Stimulated activated CD4-positive, alpha-beta T cell treated with anti-CD3 and anti-CD28 coated beads, TNF-alpha, amount 100 ng/mL, for 1 hour (primary cell): ENCODE data around the gene TPBGL.
"Not testable (repeated sequence)": the region's sequence is repeated elsewhere in the genome, so short reads cannot be mapped to it uniquely, and the experiment has no call there.

ENCODE experiments used
- DNase-seq, 3 donors: peaks; one replicate each; pipeline ENCODE4 v3.0.0-alpha.2; 2020; ENCODE audit warnings: low read depth in 3 of 3, low spot score in 1 of 3

The TPBGL gene

DNA sequence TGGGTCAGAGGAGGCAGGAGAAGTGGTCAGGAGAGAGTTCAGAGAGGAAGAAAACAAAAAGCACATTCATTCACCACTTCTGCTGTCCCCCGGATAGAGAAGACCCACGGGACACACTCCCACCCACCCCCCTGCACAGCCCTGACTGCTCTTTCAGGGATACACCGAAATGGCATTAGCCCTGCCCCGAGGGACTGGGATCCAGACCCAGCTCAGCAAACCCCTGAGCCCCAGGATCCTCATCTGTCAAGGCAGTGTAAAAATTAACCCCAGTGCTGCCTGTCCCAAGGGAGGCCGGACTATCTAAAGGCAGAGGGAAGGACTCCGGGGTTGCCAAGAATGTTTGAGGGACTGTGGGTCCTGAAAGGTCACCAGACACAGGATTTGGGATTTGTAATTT is 31.2 kb downstream of the TPBGL start:
- no peak for DNase-seq

DNA sequence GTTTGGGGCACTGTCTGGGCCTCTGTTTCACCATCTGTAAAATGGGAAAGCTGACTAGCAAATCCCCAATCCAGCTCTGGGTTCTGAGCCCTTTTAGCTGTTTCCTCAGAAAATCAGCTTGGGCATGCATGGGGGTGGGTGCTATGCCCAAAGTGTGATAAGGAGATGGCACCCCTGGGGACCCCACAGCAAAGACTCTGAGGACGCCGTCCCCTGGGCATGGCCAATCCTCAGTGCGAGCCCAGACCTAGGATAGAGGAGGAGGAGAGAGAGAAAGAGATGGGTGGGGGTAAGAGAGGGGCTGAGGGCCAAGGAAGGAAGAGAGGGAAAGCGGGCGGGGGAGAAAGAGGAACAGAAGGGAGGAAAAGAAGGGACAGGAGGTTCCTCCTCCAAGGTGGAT is 31.8 kb downstream of the TPBGL start:
- DNase-seq: no peak

DNA sequence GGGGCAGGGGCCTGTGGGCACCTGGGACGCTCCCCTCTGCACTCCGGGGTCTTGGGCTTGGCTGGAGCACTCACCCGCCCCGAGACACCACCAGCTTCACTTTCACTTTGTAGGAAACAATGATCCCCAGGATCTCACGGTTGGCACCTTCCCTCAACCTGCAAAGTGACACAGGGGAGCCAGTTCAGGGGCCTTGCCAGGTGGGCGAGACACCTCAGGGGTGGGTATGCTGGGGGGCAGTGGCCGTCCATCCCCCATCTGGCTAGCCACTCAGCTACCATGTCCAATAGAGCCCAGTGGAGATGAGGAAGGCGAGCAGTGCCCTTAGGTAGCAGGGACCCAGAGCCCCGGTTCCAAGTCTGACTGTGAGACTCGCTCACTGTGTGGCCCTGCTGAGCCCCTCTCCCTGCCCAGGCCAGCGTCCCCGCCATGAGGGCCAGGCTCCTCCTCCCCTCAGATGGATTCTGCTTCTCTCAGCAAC is 32.3 kb downstream of the TPBGL start:
- no peak for DNase-seq

DNA sequence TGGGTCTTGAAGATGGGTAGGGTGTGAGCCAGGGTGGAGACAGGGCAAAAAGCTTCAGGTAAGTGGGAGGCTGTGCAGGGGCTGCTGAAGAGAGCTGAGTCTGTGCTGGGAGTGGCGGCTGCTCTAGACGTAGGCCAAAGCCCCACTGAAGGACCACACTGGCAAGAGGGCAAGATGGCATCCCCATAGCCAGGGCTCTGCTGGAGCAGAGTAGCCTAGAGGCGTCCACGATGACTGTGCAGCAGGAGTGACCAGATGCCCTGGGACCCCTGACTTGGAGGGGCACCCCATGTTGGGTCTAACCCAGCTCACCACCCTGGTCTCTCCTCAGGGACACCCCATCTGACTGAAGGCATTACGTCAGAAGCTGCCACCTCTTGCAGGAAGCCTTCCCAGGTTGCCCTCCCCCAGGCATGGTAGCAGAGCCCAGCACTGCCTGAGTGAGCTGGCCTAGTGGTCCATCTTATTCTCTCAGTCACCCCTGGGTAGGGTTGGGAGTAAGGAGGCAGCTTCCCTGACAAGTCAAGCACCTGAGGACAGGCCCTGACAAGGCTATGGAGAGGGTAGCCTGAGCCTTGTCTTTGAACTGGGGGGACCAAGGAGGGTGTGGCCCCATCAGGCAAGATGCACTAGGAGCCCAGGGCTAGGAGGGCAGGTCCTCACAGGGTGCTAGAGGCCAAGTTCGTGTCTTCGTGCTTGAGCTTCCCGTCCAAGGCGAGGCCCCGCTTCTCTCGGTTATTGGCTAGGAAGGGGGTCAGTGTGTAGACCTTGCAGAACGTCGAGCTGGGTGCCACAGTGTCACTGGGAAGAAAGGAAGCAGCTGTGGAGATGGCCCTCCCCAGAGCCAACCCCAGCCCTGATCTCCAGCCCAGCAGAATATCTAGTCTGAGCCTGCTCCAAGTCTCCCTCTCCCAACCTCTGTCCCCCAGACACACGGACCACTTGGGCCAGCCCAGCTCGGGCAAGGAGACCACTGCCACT is 33.1 kb downstream of the TPBGL start:
- DNase-seq: no peak

DNA sequence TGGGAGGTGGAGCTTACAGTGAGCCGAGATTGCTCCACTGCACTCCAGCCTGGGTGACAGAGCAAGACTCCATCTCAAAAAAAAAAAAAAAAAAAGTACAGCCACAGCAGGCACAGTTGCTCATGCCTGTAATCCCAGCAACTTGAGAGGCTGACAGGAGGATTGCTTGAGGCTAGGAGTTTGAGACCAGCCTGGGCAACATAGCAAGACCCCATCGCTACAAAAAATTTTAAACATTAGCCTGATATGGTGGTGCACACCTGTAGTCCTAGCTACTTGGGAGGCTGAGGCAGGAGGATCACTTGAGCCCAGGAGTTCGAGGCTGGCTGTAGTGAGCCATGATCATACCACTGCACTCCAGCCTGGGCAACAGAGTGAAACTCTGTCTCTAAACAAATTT is 34.1 kb downstream of the TPBGL start:
- DNase-seq: not testable (repeated sequence)

DNA sequence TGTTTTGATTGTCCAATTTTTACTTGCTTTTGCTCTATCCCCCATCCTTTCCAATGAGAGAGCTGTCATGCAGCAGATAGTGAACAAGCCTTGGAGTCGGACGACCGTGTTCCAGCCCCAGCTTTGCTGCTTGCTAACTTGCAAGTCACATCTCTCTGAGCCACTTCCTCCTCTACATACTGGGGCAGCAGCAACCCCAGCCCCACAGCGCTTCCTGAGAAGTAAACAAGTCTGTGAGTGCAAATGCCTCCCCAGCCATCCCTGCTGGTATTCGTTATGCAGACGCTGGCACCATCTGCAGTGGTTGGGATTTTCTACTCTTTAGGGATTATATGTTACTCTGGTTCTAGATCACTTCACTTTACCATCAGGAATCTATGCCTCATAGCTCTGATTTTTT is 35.0 kb downstream of the TPBGL start:
- peak; percentile 31 to 58 (median 56) for DNase-seq

DNA sequence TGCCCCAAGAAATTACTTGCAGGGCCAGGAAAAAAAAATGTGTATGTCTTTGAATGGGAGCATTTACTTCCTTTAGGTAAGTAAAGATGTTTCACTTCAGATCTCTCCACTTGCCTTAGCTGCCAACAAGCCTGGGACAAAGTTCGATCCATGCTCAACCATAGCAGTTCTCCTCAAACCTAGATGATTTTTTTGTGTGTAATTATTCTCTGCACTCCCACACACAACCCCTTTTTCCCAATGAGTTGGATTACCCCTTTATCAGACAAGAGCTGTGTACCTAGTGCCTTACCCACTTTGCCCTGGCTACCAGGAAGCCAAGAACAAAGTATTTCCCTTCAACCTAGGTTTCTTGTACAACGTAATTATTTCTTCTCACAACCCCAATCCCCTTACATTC is 35.6 kb downstream of the TPBGL start:
- DNase-seq: no peak

DNA sequence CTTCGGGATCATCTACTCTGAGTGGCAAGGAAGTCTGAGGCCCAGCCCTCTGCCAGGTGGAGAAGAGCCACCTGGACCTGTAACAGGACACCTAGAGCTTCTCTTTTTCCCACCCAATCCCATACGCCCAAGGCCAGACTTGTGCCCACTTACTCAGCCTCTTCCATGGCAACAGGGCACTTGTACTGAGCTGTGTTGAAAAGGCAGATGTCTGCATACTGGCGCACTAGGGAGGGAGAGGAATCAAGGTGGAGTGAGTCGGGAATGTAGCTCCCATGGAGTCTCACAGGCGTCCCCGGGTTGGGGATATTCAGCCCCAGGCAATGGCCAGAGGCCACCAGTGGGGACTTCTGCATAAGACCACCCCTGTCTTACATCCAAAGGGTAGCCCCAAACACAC is 36.1 kb downstream of the TPBGL start:
- no peak for DNase-seq

DNA sequence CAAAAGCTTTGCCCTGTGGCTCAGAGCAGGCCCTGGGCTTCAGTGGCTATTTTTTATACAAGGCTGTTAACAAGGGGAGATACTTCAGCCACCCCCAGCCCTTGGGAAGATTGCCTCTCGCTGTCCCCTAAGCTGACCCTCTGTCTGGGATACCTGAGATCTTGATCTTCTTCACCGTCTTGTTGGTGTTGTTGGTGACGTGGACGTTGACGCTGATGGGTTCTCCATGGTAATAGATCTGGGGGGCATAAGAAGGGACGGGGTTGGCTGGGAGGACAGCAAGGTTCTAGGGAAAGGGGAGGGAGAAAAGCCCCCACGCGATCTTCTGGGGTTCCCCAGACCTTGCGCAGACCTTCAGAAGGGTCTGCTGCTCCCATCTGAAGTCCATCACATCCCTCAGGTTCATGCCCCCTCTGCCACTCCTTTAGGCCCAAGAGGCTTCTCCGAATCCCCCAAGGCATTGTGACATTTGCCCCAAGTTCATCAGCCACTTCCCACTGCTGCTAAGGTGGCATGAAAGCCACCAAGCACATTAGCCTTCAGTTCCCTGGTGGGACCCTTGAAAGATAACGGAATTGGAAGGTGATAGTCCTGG is 36.7 kb downstream of the TPBGL start:
- DNase-seq: no peak

DNA sequence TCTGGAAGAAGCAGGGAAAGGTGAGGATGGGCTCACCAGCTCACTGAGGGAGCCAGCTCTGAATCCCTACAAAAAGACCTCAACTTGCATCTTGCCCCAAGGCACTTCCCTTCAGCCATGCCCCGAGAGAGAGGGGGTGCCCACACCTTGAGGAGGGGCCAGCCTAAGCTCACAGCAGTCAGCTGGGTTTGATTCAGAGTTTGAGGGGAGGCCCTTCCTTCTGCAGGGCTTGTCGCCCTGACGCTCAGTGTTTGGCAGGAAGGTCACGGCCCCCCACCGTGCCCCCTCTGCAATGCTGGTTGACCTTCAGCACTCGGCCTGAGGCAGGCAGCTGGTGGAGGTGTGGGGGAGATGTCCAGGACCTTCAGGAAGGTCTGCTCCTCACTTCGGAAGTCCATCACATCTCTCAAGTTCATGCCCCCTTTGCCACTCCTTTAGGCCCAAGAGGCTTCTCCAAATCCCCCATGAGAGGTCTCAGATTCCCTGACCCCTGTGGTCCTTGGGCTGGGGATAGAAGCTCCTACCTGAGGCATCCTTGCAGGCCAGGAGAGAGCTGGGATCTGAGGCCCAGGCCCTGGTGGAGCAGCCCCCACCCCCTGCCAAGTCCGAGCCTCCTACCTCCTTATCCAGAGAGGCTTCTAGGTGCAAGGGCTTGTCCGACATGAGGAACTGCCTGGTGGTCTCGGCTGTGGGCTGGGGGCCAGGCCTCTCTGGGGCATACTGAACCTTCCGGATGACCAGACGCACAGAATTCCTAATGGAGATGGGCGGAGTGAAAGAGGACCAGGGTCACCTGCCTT is 37.6 kb downstream of the TPBGL start:
- no peak for DNase-seq

DNA sequence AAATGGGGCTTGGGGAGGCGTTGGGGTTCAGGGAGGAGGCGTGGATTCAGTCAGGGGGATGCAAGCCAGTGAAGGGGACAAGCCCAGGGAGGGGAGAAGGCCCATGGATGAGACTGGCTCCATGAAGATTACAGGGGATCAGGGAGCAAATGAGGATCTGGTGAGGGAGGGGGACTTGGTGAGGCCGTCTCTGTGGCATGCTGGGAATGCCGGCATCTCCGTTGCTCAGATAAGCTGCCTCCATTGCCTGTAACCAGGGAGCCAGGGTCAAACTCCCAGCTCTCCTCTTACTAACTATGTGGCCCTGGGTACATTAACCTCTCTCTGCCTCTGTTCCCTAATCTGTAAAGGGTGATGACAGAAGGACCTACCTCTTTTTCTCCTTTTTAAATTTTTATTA is 38.7 kb downstream of the TPBGL start:
- DNase-seq: no peak

DNA sequence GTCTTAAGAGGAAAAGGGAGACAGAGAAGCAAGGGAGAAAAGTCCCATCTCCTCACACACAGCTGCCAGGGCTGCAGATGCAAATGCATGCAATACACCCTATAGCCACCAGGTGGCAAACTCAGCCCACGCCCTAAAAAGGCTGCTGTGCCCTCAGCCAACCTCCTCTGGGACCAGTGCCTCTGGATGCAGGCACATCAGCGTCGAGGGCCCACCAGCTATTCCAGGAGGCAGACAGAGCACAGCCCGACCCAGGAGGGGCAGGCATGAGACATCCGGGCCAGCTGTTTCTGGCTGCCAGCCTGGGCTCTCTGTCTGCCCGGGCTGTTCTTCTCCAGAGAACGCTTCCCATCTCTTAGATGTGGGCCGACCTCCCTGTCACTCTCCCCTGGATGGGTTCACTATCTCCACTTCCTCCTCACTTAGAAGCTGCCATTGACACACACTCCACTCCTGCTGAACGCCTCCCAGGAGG is 39.7 kb downstream of the TPBGL start:
- DNase-seq: peak; percentile 35 to 59 (median 58)

DNA sequence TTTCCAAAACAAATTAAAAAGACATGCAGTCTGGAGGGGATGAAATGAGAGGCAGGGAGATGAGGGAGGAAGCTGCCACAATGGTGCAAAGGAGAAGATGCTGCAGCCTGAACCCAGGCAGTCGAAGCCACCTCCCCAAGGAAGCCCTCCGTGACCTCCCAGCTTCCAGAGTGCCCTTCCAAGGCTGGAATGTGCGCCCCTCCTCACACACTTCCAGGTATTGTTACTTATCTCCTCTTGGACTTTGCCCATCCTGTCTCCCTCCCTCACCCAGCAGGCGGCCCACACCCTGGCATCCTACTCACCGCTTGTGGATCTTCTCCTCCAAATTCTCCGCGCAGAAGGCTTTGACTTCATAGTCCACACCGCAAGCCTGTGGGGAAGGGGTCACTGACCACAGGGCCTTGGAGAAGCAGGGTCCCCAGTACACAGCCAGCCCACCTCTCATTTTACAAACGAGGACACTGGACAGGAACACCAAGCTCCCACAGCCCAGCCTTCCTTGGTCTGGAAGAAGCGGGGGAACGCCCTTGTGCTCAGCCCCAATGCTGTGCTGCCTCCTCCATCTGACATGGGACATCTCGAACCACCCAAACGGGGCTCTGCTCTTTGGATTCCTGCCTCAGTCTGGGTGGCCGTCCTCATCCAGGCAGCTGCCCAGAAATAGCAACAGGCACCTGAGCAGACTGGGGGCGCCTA is 40.3 kb downstream of the TPBGL start:
- DNase-seq: no peak

DNA sequence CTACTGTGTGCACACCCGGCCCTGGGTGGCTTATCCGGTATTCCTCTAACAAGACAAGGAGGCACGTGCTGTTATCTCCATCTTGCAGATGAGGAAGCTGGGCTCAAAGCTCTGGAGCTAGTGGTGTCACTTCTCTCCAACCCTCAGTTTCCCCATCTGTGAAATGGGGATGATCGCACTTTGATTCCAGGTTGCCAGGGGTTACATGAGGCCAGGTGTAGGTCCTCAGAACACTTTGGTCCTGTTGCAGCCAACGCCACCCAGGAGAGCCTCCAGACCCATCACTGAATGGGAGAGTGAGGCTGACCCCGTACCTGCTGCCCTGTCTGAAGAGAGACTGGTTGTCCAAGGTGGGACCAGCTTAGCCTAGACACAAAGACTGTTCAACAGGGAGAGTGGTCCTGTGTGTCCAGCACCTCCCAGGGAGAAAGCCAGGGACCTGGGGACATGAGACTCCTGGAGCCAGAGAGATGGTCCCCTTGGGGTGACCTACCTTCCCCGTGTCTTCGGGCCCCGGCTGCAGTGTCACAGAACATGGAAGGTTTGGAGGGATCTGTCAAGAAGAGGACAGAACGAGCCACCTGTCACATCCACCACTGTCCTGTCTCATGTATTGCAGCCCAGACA is 41.0 kb downstream of the TPBGL start:
- DNase-seq: no peak

DNA sequence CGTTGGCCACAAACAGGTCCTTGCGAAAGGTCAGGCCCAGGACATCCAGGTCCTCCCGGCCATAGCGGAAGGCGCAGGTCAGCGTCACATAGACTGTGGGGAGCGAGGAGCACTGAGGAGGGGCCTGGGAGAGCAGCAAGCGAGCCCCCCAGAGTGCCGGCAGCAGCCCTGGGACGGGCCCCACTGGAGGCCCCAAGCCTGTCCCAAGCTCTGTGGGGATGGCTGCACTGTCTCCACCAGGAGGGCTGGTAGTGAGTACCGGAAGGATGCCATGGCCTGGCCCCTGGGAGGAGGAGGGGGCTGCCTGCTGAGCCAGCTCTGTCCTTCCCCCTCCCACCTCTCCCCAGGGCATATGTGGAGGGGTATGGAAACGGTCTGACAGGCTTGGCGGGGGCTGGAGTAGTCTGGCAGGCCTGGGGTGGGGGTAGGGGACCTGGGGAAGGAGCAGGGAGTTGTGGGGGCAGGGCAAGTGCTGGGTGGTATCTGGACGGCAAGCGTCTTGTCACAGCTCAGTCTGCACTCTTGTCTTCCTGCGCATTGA is 42.9 kb downstream of the TPBGL start:
- DNase-seq: no peak

DNA sequence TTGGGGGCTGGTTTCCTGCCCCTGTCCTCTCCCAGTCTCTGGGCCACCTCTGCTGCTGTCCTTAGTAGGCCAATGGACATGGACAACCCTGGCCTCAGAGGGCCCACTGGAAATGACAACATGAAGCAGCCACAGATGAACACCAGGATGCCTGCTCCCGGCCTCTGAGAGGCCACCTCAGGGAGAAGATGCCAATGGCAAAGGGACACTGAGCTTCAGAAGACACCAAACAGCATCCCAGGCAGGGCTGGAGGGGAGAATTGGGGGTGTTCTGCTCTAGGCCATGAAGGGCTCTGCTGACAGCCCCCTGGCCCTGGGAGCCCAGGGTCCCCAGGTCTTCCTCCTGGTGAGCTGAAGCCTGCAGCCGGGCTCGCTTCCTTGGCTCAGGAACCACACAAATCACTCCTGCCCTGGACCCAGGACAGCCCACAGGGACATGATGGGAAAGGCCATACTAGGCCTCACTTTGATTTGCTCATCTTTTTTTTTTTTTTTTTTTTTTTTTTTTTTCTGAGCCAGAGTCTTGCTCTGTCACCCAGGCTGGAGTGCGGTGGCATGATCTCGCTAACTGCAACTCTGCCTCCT is 45.3 kb downstream of the TPBGL start:
- no peak for DNase-seq

DNA sequence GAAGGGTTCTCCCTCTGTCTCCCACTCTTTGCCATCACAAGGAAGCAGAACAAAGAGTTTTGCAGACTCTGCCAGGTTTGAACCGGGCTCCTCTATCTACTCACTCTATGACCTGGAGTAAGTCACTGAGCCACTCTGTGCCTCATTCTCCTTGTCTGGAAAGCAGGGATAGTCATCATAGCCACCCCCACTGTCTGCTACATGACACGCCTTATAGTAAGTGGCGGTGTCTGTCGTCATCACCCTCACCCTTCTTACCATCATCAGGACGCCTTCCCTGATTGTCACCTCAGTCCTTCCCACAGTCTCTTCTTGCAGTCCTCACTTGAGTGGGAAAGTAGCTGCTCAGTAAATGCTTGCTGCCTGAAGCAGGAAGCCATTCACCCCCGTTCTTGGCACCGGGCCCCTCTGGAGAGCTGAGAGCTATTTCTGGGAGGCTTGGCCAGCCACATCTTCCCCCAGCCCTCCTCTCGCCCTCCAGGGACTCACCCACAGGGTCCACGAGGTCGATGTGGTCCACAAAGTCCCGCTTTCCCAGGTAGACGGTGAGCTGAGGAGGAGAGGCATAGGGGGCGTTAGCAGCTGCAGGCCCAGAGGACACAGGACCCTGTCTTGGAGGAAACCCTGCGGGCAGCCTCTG is 46.4 kb downstream of the TPBGL start:
- no peak for DNase-seq

DNA sequence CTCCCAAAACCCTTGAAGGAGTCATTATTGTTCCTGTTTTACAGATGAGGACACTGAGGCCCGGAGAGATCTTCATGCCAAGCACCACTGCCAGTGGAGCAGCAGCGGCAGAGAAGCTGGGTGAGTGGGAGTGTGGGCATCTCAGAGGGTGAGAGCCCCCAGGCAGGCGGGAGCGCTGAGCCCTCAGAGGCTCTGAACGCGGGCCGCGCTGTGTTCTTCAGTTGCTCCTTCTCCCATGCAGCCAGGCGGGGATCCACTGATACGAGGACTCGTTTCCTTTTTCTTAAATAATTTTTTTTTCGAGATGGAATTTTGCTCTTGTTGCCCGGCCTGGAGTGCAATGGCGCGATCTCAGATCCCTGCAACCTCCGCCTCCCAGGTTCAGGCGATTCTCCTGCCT is 47.0 kb downstream of the TPBGL start:
- DNase-seq: no peak

DNA sequence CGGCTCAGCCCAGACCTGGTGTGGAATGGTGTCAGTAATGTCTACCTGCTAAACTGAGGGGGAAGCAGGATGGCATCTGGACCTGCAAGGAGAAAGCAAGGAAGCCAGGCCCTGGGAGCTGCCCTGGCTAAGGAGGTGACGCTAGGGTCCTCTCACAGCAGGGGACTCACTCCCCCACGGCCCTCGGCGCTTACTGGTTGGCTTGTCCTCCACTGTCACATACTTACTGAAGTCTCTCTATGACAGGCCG is 48.9 kb downstream of the TPBGL start:
- DNase-seq: no peak

DNA sequence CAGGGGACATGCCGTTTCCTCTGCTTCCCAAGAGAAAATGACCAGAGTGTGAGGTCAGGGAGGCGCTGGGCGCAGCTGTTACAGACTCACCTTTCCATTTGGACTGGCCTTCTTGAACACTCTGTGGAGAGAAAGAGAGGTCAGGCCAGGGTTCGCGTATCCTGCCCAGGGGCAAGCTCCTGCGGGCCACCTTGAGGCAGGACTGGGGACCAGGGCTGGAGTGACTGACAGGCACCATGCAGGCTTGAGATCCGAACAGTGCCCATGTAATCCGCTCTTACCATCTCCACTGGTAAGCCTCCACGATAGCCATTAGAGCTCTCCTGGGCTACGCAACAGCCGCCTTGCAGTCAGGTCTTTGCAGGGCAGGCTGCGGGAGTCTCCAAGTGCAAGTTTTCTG is 49.3 kb downstream of the TPBGL start:
- no peak for DNase-seq
